Body of pancreas (tissue), 4 donors: Measurements from ENCODE around the gene CLDN5. TPM values are rescaled to one million over a fixed set of nuclear protein-coding genes. Genes with fewer than 3 reads are reported as not detected.

Source experiments
- ATAC-seq: fragments of 150-250 bp; one replicate; pipeline ENCODE4 v1.9.1; 2016
- DNase-seq, 4 donors: peaks; one replicate each; pipeline ENCODE4 v3.0.0-alpha.2; 2019
- H3K27ac ChIP-seq, 4 donors: fragments of 200-600 bp; sonication (generic); 1 replicate in 3 of 4; 2 replicates in 1 of 4; pipeline versions ENCODE4 v1.5.1 to v1.6.1; 2016 to 2019; ENCODE audit warnings: mild to moderate bottlenecking in 1 of 4, mixed read lengths in 1 of 4, moderate library complexity in 1 of 4
- H3K27me3 ChIP-seq, 2 donors: fragments of 200-600 bp; sonication (generic); one replicate each; pipeline ENCODE4 v1.6.0; 2016; ENCODE audit warnings: mild to moderate bottlenecking in 1 of 2
- H3K36me3 ChIP-seq, 2 donors: fragments of 200-600 bp; sonication (generic); replicated peaks in 1 of 2; 2 replicates each; pipeline ENCODE4 v1.5.1; 2016; ENCODE audit warnings: low read depth in 2 of 2; ENCODE audit not compliant: insufficient read depth in 1 of 2
- H3K4me1 ChIP-seq: fragments of 200-600 bp; sonication (generic); one replicate; pipeline ENCODE4 v1.6.0; 2016
- H3K4me3 ChIP-seq, 2 donors: fragments of 200-600 bp; sonication (generic); 1 replicate in 1 of 2; 2 replicates in 1 of 2; pipeline ENCODE4 v1.5.1; 2016 to 2019
- H3K9me3 ChIP-seq, 3 donors: fragments of 200-600 bp; sonication (generic); 1 replicate in 2 of 3; 2 replicates in 1 of 3; pipeline ENCODE4 v1.5.1; 2016
- CTCF ChIP-seq, 7 experiments: fragments of 450-650 bp in 4 of 7; fragments of 200-600 bp in 3 of 7; sonication (generic) in 3 of 7; IDR thresholded peaks; one replicate each; pipeline ENCODE4 v1.5.1; 2016 to 2019; ENCODE audit warnings: antibody characterized with exemption in 7 of 7
- POLR2A ChIP-seq, 3 donors: fragments of 450-650 bp; IDR thresholded peaks; one replicate each; pipeline ENCODE4 v1.6.1; 2016; ENCODE audit warnings: antibody characterized with exemption in 3 of 3, mild to moderate bottlenecking in 2 of 3
- WGBS, 2 donors: methylation state at CpG; one replicate each; pipeline ENCODE4 v1.1.5; 2017; 5-methylcytosine and 5-hydroxymethylcytosine counted together
- intact Hi-C: fragments of 100-400 bp; cut with DNase I; formaldehyde crosslinking; loops from one replicate; pipeline ENCODE4 v1.15.1; 2023
- total RNA-seq, 2 donors: library from RNA; depleted of rRNA; stranded (reverse); fragments of >200 nt; gene quantifications; one replicate each; pipeline ENCODE4 v1.1.0, GENCODE V29; 2016

CLDN5 gene
- total RNA-seq, 2 donors from 2014 or later = 36.9 to 80.4 TPM

- no peak for ATAC-seq
- no peak for TF ChIP-seq CTCF (IDR thresholded peaks at IDR 0.05)
- no peak for TF ChIP-seq POLR2A (IDR thresholded peaks at IDR 0.05)
Measured at GRCh38 chr22:19488884-19489843, 35.0 kb downstream of the CLDN5 start.

GRCh38 chr22:19488285-19488684 lies 35.9 kb downstream of the CLDN5 start:
- Histone ChIP-seq H3K4me1 (no peaks in the 10 kb centered on the region), H3K27me3 (no peaks in the 10 kb centered on the region), H3K9me3 (no peaks in the 10 kb centered on the region), H3K27ac (no peak overlapping the region), H3K4me3 (no peak overlapping the region), H3K36me3 (no peaks in the 10 kb centered on the region)
- intact Hi-C loops = no loop called here
- 94 to 95% methylated on average over 2 of the region's 2 CpGs for WGBS, 2 donors
- TF ChIP-seq POLR2A (IDR thresholded peaks at IDR 0.05) (no peak), CTCF (IDR thresholded peaks at IDR 0.05) (no peak)
- no peak for ATAC-seq
- DNase-seq = no peak

More at GRCh38 chr22:19488884-19489843, 35.0 kb downstream of the CLDN5 start:
- 84 to 89% methylated on average over 7 of the region's 7 CpGs for WGBS, 2 donors
- Histone ChIP-seq H3K36me3 (no peaks in the 10 kb centered on the region), H3K4me3 (no peak overlapping the region), H3K27me3 (no peaks in the 10 kb centered on the region), H3K9me3 (no peaks in the 10 kb centered on the region), H3K4me1 (no peaks in the 10 kb centered on the region), H3K27ac (no peak overlapping the region)
- intact Hi-C loops = no loop called here
- DNase-seq = peak in 2 of 4 donors; percentile 30 to 41

GRCh38 chr22:19483481-19484244 lies 40.5 kb downstream of the CLDN5 start:
- Histone ChIP-seq H3K27ac (no peak overlapping the region), H3K36me3 (no peaks in the 10 kb centered on the region), H3K27me3 (no peaks in the 10 kb centered on the region), H3K4me1 (peaks cover 5% of the 10 kb centered on the region), H3K9me3 (no peaks in the 10 kb centered on the region), H3K4me3 (no peak overlapping the region)
- WGBS, 2 donors = 72 to 77% methylated on average over 8 of the region's 8 CpGs
- DNase-seq (no peak), ATAC-seq (no peak)
- TF ChIP-seq CTCF (IDR thresholded peaks at IDR 0.05) (no peak), POLR2A (IDR thresholded peaks at IDR 0.05) (no peak)
- intact Hi-C loops = no loop called here

- no peaks in the 10 kb centered on the region for H3K27me3 ChIP-seq
- no peak overlapping the region for H3K27ac ChIP-seq
- ATAC-seq (no peak), DNase-seq (no peak)
- intact Hi-C loops = no loop called here
- WGBS, 2 donors = 82 to 88% methylated on average over 9 of the region's 9 CpGs
- peaks cover 15% of the 10 kb centered on the region for H3K4me1 ChIP-seq
- H3K9me3 ChIP-seq = no peaks in the 10 kb centered on the region
- H3K36me3 ChIP-seq = no peaks in the 10 kb centered on the region
- no peak overlapping the region for H3K4me3 ChIP-seq
- no peak for TF ChIP-seq POLR2A (IDR thresholded peaks at IDR 0.05)
- TF ChIP-seq CTCF (IDR thresholded peaks at IDR 0.05) = no peak
Measured at GRCh38 chr22:19482297-19482696, 41.9 kb downstream of the CLDN5 start.
